GM23248 (cell line): ENCODE results near the gene TYSND1. TPM values are rescaled to one million over a fixed set of nuclear protein-coding genes. Genes with fewer than 3 reads are reported as not detected.

Experiments
- DNase-seq: peaks from one replicate; pipeline ENCODE4 v3.0.0-alpha.2; 2015
- H2AFZ ChIP-seq: fragments of 200-600 bp; sonication (generic); 2 replicates; pipeline ENCODE4 v1.6.1; 2016; ENCODE audit warnings: antibody characterized with exemption
- H3F3A ChIP-seq: fragments of 200-600 bp; sonication (generic); 2 replicates; pipeline ENCODE4 v1.6.1; 2016; ENCODE audit warnings: mild to moderate bottlenecking, antibody characterized with exemption, mixed run types; ENCODE audit not compliant: insufficient read depth
- H3K27ac ChIP-seq: fragments of 200-600 bp; sonication (generic); 2 replicates; pipeline ENCODE4 v1.5.1; 2016; ENCODE audit warnings: mild to moderate bottlenecking
- H3K27me3 ChIP-seq: fragments of 200-600 bp; sonication (generic); replicated peaks from 2 replicates; pipeline ENCODE4 v1.6.1; 2016; ENCODE audit warnings: mild to moderate bottlenecking; ENCODE audit not compliant: insufficient read depth
- H3K36me3 ChIP-seq: fragments of 200-600 bp; sonication (generic); 2 replicates; pipeline ENCODE4 v1.6.1; 2016; ENCODE audit warnings: low read depth, mild to moderate bottlenecking
- H3K4me1 ChIP-seq: fragments of 200-600 bp; sonication (generic); 2 replicates; pipeline ENCODE4 v1.6.1; 2016; ENCODE audit warnings: mild to moderate bottlenecking; ENCODE audit not compliant: insufficient read depth
- H3K4me2 ChIP-seq: fragments of 200-600 bp; sonication (generic); one replicate; pipeline ENCODE4 v1.6.1; 2016; ENCODE audit warnings: mild to moderate bottlenecking; ENCODE audit not compliant: unreplicated experiment
- H3K4me3 ChIP-seq: fragments of 200-600 bp; sonication (generic); 2 replicates; pipeline ENCODE4 v1.5.1; 2016; ENCODE audit warnings: mild to moderate bottlenecking
- H3K79me2 ChIP-seq: fragments of 200-600 bp; sonication (generic); 2 replicates; pipeline ENCODE4 v1.6.1; 2016; ENCODE audit warnings: mild to moderate bottlenecking; ENCODE audit not compliant: insufficient read depth
- H3K9ac ChIP-seq: fragments of 200-600 bp; sonication (generic); 2 replicates; pipeline ENCODE4 v1.6.1; 2016; ENCODE audit warnings: mild to moderate bottlenecking
- H3K9me2 ChIP-seq: fragments of 200-600 bp; sonication (generic); 2 replicates; pipeline ENCODE4 v1.6.1; 2016; ENCODE audit warnings: mixed run types, mild to moderate bottlenecking, moderate library complexity; ENCODE audit not compliant: insufficient read depth
- H3K9me3 ChIP-seq: fragments of 200-600 bp; sonication (generic); one replicate; pipeline ENCODE4 v1.6.1; 2017; ENCODE audit warnings: low read depth
- H4K20me1 ChIP-seq: fragments of 200-600 bp; sonication (generic); 2 replicates; pipeline ENCODE4 v1.6.0; 2016; ENCODE audit not compliant: insufficient read depth
- EZH2 ChIP-seq: fragments of 200-600 bp; sonication (generic); IDR thresholded peaks from 2 replicates; pipeline ENCODE4 v1.6.1; 2018; ENCODE audit warnings: antibody characterized with exemption, mild to moderate bottlenecking; ENCODE audit not compliant: insufficient read depth, poor library complexity, severe bottlenecking
- EZH2phosphoT487 ChIP-seq: fragments of 200-600 bp; sonication (generic); IDR thresholded peaks from 2 replicates; pipeline ENCODE4 v1.6.1; 2018; ENCODE audit warnings: antibody characterized with exemption, moderate library complexity, mild to moderate bottlenecking, low read depth; ENCODE audit not compliant: insufficient read depth
- WGBS, 2 experiments: methylation state at CpG; one replicate each; pipeline ENCODE4 v1.1.6; 2015 to 2017; ENCODE audit warnings: low lambda C conversion rate in 2 of 2, low coverage in 1 of 2; ENCODE audit errors: missing lambda C conversion rate in 2 of 2; 5-methylcytosine and 5-hydroxymethylcytosine counted together
- in situ Hi-C: fragments of 300-500 bp; cut with MboI; formaldehyde crosslinking; loops from 2 replicates; pipeline ENCODE4 v1.15.0; 2020
- polyA plus RNA-seq: library from polyadenylated mRNA; unstranded; fragments of >200 nt; fragmentation: Nextera tagmentation; extraction: Ambion mirVana; gene quantifications from 2 replicates; pipeline ENCODE4 v1.2.1, GENCODE V29; 2016
- total RNA-seq: library from RNA; depleted of rRNA; stranded (reverse); fragments of >200 nt; shearing (Covaris generic); gene quantifications from 2 replicates; pipeline ENCODE4 v1.2.3, GENCODE V29; 2014

Gene TYSND1
- total and polyA plus RNA-seq, 2 experiments from 2014 or later, result 4.0 to 6.4 TPM

- H4K20me1 ChIP-seq, result no peaks in the 10 kb centered on the region
- peak overlapping the region; percentile 28 for H3K4me3 ChIP-seq
These were observed 44.9 kb upstream of the TYSND1 start for GRCh38 chr10:70191161-70191971.

DNA sequence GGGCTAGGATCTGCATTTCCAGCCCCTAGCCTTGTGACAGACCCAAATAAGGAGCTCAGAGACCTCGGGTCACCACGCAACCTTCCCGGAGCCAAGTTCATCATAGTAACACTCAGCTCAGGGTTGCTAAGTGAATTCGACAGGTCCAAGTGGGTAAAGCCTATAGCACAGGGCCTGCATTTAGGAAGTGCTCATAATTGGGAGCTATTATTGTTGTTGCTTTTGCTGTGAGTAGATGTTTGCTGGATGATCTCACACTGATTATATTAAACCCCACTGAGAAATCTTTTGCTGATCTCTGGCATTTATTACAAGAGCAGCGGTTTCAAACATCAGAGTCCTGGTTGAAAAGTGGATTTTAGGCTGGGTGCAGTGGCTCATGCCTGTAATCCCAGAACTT lies 44.1 kb upstream of the TYSND1 start:
- in situ Hi-C loops, result no loop called here
- H4K20me1 ChIP-seq, result no peaks in the 10 kb centered on the region
- no peaks in the 10 kb centered on the region for H3K27me3 ChIP-seq
- peak overlapping the region; percentile 95 for H3K27ac ChIP-seq
- TF ChIP-seq EZH2phosphoT487 (no peak), EZH2 (no peak)
- peak; percentile 57 for DNase-seq
- no peaks in the 10 kb centered on the region for H3K79me2 ChIP-seq
- peaks cover 46% of the 10 kb centered on the region for H3K4me1 ChIP-seq
- H3K9me2 ChIP-seq, result no peaks in the 10 kb centered on the region
- H2AFZ ChIP-seq, result peak overlapping the region; percentile 30
- H3K36me3 ChIP-seq, result no peaks in the 10 kb centered on the region
- H3F3A ChIP-seq, result peaks cover 52% of the 10 kb centered on the region
- peak overlapping the region; percentile 74 for H3K4me2 ChIP-seq
- peak overlapping the region; percentile 52 for H3K9ac ChIP-seq
- H3K4me3 ChIP-seq, result peak overlapping the region; percentile 28
- H3K9me3 ChIP-seq, result no peaks in the 10 kb centered on the region
- 11 to 18% methylated on average over 5 of the region's 5 CpGs for WGBS, 2 experiments

More at GRCh38 chr10:70191161-70191971, 44.9 kb upstream of the TYSND1 start:
- peaks cover 46% of the 10 kb centered on the region for H3K4me1 ChIP-seq
- peak; percentile 49 for DNase-seq
- peak overlapping the region; percentile 95 for H3K27ac ChIP-seq
- 1 to 2% methylated on average over 4 of the region's 4 CpGs for WGBS, 2 experiments
- TF ChIP-seq EZH2phosphoT487 (no peak), EZH2 (no peak)
- peak overlapping the region; percentile 74 for H3K4me2 ChIP-seq
- peak overlapping the region; percentile 52 for H3K9ac ChIP-seq
- H2AFZ ChIP-seq, result peak overlapping the region; percentile 30; the same call in 1 of the 2 replicates
- H3F3A ChIP-seq, result peaks cover 52% of the 10 kb centered on the region
- H3K27me3 ChIP-seq, result no peaks in the 10 kb centered on the region
- in situ Hi-C loops, result no loop called here
- H3K9me3 ChIP-seq, result no peaks in the 10 kb centered on the region
- H3K9me2 ChIP-seq, result no peaks in the 10 kb centered on the region
- no peaks in the 10 kb centered on the region for H3K36me3 ChIP-seq
- no peaks in the 10 kb centered on the region for H3K79me2 ChIP-seq

GRCh38 chr10:70190102-70190501 lies 43.6 kb upstream of the TYSND1 start:
- no peaks in the 10 kb centered on the region for H3K27me3 ChIP-seq
- peak overlapping the region; percentile 74 for H3K4me2 ChIP-seq
- in situ Hi-C loops, result no loop called here
- no peak for DNase-seq
- peak overlapping the region; percentile 95 for H3K27ac ChIP-seq
- H3K9me2 ChIP-seq, result no peaks in the 10 kb centered on the region
- no peak overlapping the region for H3K4me3 ChIP-seq
- H4K20me1 ChIP-seq, result no peaks in the 10 kb centered on the region
- peaks cover 50% of the 10 kb centered on the region for H3F3A ChIP-seq
- no peaks in the 10 kb centered on the region for H3K36me3 ChIP-seq
- peak overlapping the region; percentile 30; the same call in 1 of the 2 replicates for H2AFZ ChIP-seq
- 78 to 91% methylated on average over 8 of the region's 8 CpGs for WGBS, 2 experiments
- H3K4me1 ChIP-seq, result peaks cover 46% of the 10 kb centered on the region
- no peaks in the 10 kb centered on the region for H3K79me2 ChIP-seq
- TF ChIP-seq EZH2 (no peak), EZH2phosphoT487 (no peak)
- peak overlapping the region; percentile 52; the same call in 1 of the 2 replicates for H3K9ac ChIP-seq
- H3K9me3 ChIP-seq, result no peaks in the 10 kb centered on the region

- no peak for TF ChIP-seq EZH2
- no peak for TF ChIP-seq EZH2phosphoT487
- no peaks in the 10 kb centered on the region for H3K36me3 ChIP-seq
- WGBS, 2 experiments, result 100% methylated on average over 1 of the region's 1 CpG
- no peak for DNase-seq
- H3K4me1 ChIP-seq, result peaks cover 39% of the 10 kb centered on the region
- H3K4me3 ChIP-seq, result no peak overlapping the region
- no peaks in the 10 kb centered on the region for H3K79me2 ChIP-seq
- H3K9ac ChIP-seq, result no peak overlapping the region
- H3K27me3 ChIP-seq, result no peaks in the 10 kb centered on the region
- no peaks in the 10 kb centered on the region for H4K20me1 ChIP-seq
- H3K9me2 ChIP-seq, result no peaks in the 10 kb centered on the region
- H2AFZ ChIP-seq, result no peak overlapping the region
- in situ Hi-C loops, result no loop called here
- peaks cover 38% of the 10 kb centered on the region for H3F3A ChIP-seq
- H3K9me3 ChIP-seq, result no peaks in the 10 kb centered on the region
- H3K27ac ChIP-seq, result no peak overlapping the region
- H3K4me2 ChIP-seq, result no peak overlapping the region
These were observed 42.3 kb upstream of the TYSND1 start for GRCh38 chr10:70188768-70189167.
